HepG2 (cell line): Measurements from ENCODE around the gene ABCB6. TPM values are rescaled to one million over a fixed set of nuclear protein-coding genes. Genes with fewer than 3 reads are reported as not detected.

Experiments used
- AHR ChIP-seq: IDR thresholded peaks from 2 replicates; pipeline ENCODE4 v1.6.1; 2018; ENCODE audit warnings: missing genetic modification reagents, missing compliant biosample characterization
- GABPA ChIP-seq, 2 experiments: IDR thresholded peaks; 2 replicates each; pipeline ENCODE4 v1.6.1; 2011 to 2016; ENCODE audit warnings: low read depth in 2 of 2, low read length in 1 of 2, missing biosample characterization in 1 of 2, missing genetic modification characterization in 1 of 2
- HOXA5 ChIP-seq: sonication (generic); formaldehyde crosslinking; IDR thresholded peaks from 2 replicates; pipeline ENCODE4 v1.4.0; 2020; ENCODE audit warnings: missing genetic modification reagents
- KLF12 ChIP-seq: sonication (generic); formaldehyde crosslinking; IDR thresholded peaks from 2 replicates; pipeline ENCODE4 v1.4.0; 2020; ENCODE audit warnings: missing genetic modification reagents, borderline replicate concordance
- NAIF1 ChIP-seq: sonication (generic); formaldehyde crosslinking; IDR thresholded peaks from 2 replicates; pipeline ENCODE4 v1.5.0; 2020; ENCODE audit warnings: mild to moderate bottlenecking, missing genetic modification reagents, borderline replicate concordance
- RFXANK ChIP-seq: IDR thresholded peaks from 2 replicates; pipeline ENCODE4 v1.6.1; 2016
- RORA ChIP-seq: sonication (generic); formaldehyde crosslinking; IDR thresholded peaks from 2 replicates; pipeline ENCODE4 v1.5.0; 2020; ENCODE audit warnings: mild to moderate bottlenecking, missing genetic modification reagents, moderate library complexity
- SMAD9 ChIP-seq: sonication (generic); formaldehyde crosslinking; IDR thresholded peaks from 2 replicates; pipeline ENCODE4 v1.5.1; 2020; ENCODE audit warnings: mild to moderate bottlenecking, missing genetic modification reagents
- ZBTB38 ChIP-seq: sonication (generic); formaldehyde crosslinking; IDR thresholded peaks from 2 replicates; pipeline ENCODE4 v1.5.1; 2020; ENCODE audit warnings: mild to moderate bottlenecking, missing genetic modification reagents
- ZFP62 ChIP-seq: sonication (generic); formaldehyde crosslinking; IDR thresholded peaks from 2 replicates; pipeline ENCODE4 v1.4.0; 2020; ENCODE audit warnings: missing genetic modification reagents
- ZFP82 ChIP-seq: sonication (generic); formaldehyde crosslinking; IDR thresholded peaks from 2 replicates; pipeline ENCODE4 v1.5.1; 2020; ENCODE audit warnings: mild to moderate bottlenecking, missing genetic modification reagents, borderline replicate concordance
- ZNF230 ChIP-seq: sonication (generic); formaldehyde crosslinking; IDR thresholded peaks from 2 replicates; pipeline ENCODE4 v1.4.0; 2020; ENCODE audit warnings: mild to moderate bottlenecking, missing genetic modification reagents
- ZNF234 ChIP-seq: sonication (generic); formaldehyde crosslinking; conservative IDR thresholded peaks from 2 replicates; pipeline ENCODE4 v1.5.1; 2020; ENCODE audit warnings: mild to moderate bottlenecking, missing genetic modification reagents
- ZNF296 ChIP-seq: sonication (generic); formaldehyde crosslinking; conservative IDR thresholded peaks from 2 replicates; pipeline ENCODE4 v1.5.0; 2020; ENCODE audit warnings: mild to moderate bottlenecking, missing genetic modification reagents
- ZNF30 ChIP-seq: sonication (generic); formaldehyde crosslinking; IDR thresholded peaks from 2 replicates; pipeline ENCODE4 v1.5.0; 2020; ENCODE audit warnings: mild to moderate bottlenecking, missing genetic modification reagents
- ZNF652 ChIP-seq: IDR thresholded peaks from 2 replicates; pipeline ENCODE4 v1.6.1; 2016; ENCODE audit warnings: low read depth, borderline replicate concordance
- ZSCAN29 ChIP-seq: sonication (generic); formaldehyde crosslinking; conservative IDR thresholded peaks from 2 replicates; pipeline ENCODE4 v1.4.0; 2020; ENCODE audit warnings: mild to moderate bottlenecking, missing genetic modification reagents
- polyA plus RNA-seq, 8 experiments: library from polyadenylated mRNA; depleted of rRNA in 3 of 8; stranded (reverse) in 7 of 8; unstranded in 1 of 8; fragments of >200 nt; fragmentation: Illumina TruSeq in 4 of 8; extraction: Trizol in 4 of 8; gene quantifications; 2 replicates each; pipeline versions ENCODE4 v1.2.1 to v1.2.3, GENCODE V29; 2011 to 2016; ENCODE audit warnings: low read depth in 4 of 8, missing spikeins in 1 of 8, mixed read lengths in 1 of 8; ENCODE audit not compliant: insufficient read depth in 1 of 8
- total RNA-seq, 5 experiments: library from RNA; depleted of rRNA; stranded (reverse); fragments of >200 nt; fragmentation: Illumina TruSeq; extraction: Trizol; gene quantifications; 2 replicates each; pipeline ENCODE4 v1.2.3, GENCODE V29; 2016; ENCODE audit warnings: low read depth in 1 of 5
- TF ChIP-seq, protein P1 (sequence below): IDR thresholded peaks from 2 replicates; pipeline ENCODE4 v1.6.1; 2012; ENCODE audit warnings: low read depth, low read length, improper control_type of control experiment
- TF ChIP-seq, protein P2 (sequence below): sonication (generic); formaldehyde crosslinking; IDR thresholded peaks from 2 replicates; pipeline ENCODE4 v1.5.0; 2020; ENCODE audit warnings: missing genetic modification reagents
- TF ChIP-seq, protein P3 (sequence below): sonication (generic); formaldehyde crosslinking; IDR thresholded peaks from 2 replicates; pipeline ENCODE4 v1.4.0; 2020; ENCODE audit warnings: missing genetic modification reagents, borderline replicate concordance
- TF ChIP-seq, protein P4 (sequence below): sonication (generic); formaldehyde crosslinking; IDR thresholded peaks from 2 replicates; pipeline ENCODE4 v1.4.0; 2020; ENCODE audit warnings: mild to moderate bottlenecking, missing genetic modification reagents, borderline replicate concordance

ABCB6 gene
- total and polyA plus RNA-seq, 2 of the 13 experiments (the other 11 are each of a cell fraction or from before 2014, with no cell fraction given): 91.1 to 137 TPM

DNA sequence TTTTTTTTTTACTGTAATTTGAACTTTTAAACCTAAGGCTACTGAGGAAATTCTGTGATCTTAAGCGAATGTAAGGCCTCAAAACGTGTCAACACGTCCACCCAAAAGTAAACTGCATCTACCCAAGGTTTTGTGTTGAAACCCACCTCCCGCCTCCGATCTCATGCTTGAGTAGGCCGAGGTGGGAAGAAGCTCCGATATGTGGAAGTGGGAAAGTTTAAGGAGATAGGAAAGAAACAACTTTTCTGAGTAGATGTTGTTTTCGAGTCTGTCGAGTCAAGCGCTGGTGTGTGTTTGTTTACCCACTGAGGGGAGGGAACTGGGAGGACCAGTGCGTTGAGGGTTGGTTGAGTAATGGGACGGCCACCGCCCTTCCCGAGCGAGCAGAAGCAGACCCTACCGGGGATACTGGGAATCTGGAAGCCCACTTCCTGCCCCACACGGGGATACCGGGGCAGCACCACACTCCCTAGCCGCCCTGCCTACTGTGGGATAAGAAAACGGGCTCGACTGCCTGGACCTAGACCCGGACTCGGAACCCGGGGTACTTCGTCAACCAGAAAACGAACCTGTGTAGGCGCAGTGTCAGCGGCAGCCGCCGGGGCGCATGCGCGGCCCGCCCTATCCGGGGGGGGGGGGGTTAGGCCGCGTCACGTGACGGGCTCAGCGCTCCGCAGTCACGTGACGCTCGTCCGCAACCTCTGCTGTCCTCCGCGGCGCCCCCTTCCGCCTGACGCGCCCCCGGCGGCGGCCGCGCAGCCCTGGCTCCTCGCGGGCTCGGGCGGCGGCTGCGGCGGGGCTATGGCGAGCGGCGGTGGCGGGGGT, 41.0 kb downstream of the ABCB6 start, which contains the start of gene RETREG2 (continued):
- no peak for TF ChIP-seq ZFP82
- TF ChIP-seq HOXA5 (CRISPR knock-in tag): no peak; the same call in 1 of the 2 replicates
- no peak for TF ChIP-seq GABPA (IDR thresholded peaks at IDR 0.05; ENCODE audit: low read depth, low read length)
- peak; percentile 82 for TF ChIP-seq GABPA (CRISPR knock-in tag; IDR thresholded peaks at IDR 0.05; ENCODE audit: low read depth)
- TF ChIP-seq, protein P1, sequence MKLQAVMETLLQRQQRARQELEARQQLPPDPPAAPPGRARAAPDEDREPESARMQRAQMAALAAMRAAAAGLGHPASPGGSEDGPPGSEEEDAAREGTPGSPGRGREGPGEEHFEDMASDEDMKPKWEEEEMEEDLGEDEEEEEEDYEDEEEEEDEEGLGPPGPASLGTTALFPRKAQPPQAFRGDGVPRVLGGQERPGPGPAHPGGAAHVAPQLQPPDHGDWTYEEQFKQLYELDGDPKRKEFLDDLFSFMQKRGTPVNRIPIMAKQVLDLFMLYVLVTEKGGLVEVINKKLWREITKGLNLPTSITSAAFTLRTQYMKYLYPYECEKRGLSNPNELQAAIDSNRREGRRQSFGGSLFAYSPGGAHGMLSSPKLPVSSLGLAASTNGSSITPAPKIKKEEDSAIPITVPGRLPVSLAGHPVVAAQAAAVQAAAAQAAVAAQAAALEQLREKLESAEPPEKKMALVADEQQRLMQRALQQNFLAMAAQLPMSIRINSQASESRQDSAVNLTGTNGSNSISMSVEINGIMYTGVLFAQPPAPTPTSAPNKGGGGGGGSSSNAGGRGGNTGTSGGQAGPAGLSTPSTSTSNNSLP: no peak
- TF ChIP-seq ZNF230: peak; percentile 96
- no peak for TF ChIP-seq ZNF30
- TF ChIP-seq, protein P2, sequence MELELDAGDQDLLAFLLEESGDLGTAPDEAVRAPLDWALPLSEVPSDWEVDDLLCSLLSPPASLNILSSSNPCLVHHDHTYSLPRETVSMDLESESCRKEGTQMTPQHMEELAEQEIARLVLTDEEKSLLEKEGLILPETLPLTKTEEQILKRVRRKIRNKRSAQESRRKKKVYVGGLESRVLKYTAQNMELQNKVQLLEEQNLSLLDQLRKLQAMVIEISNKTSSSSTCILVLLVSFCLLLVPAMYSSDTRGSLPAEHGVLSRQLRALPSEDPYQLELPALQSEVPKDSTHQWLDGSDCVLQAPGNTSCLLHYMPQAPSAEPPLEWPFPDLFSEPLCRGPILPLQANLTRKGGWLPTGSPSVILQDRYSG (CRISPR knock-in tag): 0 out of 2 replicates have a peak, but pooled peaks have one; percentile 58
- no peak for TF ChIP-seq RFXANK (CRISPR knock-in tag)
- TF ChIP-seq ZFP62 (CRISPR knock-in tag): 0 out of 2 replicates have a peak, but pooled peaks have one; percentile 43
- no peak for TF ChIP-seq AHR (CRISPR knock-in tag)
- TF ChIP-seq ZNF234: no peak
- TF ChIP-seq SMAD9 (CRISPR knock-in tag): no peak; the same call in 1 of the 2 replicates
- TF ChIP-seq, protein P3, sequence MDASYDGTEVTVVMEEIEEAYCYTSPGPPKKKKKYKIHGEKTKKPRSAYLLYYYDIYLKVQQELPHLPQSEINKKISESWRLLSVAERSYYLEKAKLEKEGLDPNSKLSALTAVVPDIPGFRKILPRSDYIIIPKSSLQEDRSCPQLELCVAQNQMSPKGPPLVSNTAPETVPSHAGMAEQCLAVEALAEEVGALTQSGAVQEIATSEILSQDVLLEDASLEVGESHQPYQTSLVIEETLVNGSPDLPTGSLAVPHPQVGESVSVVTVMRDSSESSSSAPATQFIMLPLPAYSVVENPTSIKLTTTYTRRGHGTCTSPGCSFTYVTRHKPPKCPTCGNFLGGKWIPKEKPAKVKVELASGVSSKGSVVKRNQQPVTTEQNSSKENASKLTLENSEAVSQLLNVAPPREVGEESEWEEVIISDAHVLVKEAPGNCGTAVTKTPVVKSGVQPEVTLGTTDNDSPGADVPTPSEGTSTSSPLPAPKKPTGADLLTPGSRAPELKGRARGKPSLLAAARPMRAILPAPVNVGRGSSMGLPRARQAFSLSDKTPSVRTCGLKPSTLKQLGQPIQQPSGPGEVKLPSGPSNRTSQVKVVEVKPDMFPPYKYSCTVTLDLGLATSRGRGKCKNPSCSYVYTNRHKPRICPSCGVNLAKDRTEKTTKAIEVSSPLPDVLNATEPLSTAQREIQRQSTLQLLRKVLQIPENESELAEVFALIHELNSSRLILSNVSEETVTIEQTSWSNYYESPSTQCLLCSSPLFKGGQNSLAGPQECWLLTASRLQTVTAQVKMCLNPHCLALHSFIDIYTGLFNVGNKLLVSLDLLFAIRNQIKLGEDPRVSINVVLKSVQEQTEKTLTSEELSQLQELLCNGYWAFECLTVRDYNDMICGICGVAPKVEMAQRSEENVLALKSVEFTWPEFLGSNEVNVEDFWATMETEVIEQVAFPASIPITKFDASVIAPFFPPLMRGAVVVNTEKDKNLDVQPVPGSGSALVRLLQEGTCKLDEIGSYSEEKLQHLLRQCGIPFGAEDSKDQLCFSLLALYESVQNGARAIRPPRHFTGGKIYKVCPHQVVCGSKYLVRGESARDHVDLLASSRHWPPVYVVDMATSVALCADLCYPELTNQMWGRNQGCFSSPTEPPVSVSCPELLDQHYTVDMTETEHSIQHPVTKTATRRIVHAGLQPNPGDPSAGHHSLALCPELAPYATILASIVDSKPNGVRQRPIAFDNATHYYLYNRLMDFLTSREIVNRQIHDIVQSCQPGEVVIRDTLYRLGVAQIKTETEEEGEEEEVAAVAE (CRISPR knock-in tag): no peak
- TF ChIP-seq, protein P4, sequence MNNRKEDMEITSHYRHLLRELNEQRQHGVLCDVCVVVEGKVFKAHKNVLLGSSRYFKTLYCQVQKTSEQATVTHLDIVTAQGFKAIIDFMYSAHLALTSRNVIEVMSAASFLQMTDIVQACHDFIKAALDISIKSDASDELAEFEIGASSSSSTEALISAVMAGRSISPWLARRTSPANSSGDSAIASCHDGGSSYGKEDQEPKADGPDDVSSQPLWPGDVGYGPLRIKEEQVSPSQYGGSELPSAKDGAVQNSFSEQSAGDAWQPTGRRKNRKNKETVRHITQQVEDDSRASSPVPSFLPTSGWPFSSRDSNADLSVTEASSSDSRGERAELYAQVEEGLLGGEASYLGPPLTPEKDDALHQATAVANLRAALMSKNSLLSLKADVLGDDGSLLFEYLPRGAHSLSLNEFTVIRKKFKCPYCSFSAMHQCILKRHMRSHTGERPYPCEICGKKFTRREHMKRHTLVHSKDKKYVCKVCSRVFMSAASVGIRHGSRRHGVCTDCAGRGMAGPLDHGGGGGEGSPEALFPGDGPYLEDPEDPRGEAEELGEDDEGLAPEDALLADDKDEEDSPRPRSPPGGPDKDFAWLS (CRISPR knock-in tag): no peak
- TF ChIP-seq ZNF652 (CRISPR knock-in tag): no peak
- no peak for TF ChIP-seq NAIF1 (CRISPR knock-in tag)
- TF ChIP-seq ZSCAN29 (CRISPR knock-in tag): 0 out of 2 replicates have a peak, but pooled peaks have one; percentile 77
- TF ChIP-seq KLF12: no peak; the same call in 1 of the 2 replicates
- TF ChIP-seq ZNF296 (CRISPR knock-in tag): no peak; the same call in 1 of the 2 replicates
- TF ChIP-seq ZBTB38 (CRISPR knock-in tag): peak; percentile 80; the same call in 1 of the 2 replicates
- no peak for TF ChIP-seq RORA (CRISPR knock-in tag)
